Prostate gland (tissue), 2 donors: Measurements from ENCODE around the gene DMD.

ENCODE experiments used
- POLR2A ChIP-seq: fragments of 450-650 bp; IDR thresholded peaks from one replicate; pipeline ENCODE4 v1.6.1; 2016; ENCODE audit warnings: antibody characterized with exemption, mild to moderate bottlenecking
- POLR2AphosphoS5 ChIP-seq: sonication (generic); formaldehyde crosslinking; IDR thresholded peaks from one replicate; pipeline ENCODE4 v1.6.1; 2017; ENCODE audit warnings: antibody characterized with exemption
- TF ChIP-seq, protein P1 (sequence below), 4 experiments: fragments of 200-600 bp in 2 of 4; fragments of 450-650 bp in 2 of 4; sonication (generic) in 2 of 4; IDR thresholded peaks; 1 replicate in 3 of 4; 2 replicates in 1 of 4; pipeline ENCODE4 v1.5.1; 2016 to 2019; ENCODE audit warnings: antibody characterized with exemption in 4 of 4, mild to moderate bottlenecking in 2 of 4, moderate library complexity in 2 of 4

GRCh38 chrX:32687379-32687778 is 524.0 kb downstream of the DMD start:
- TF ChIP-seq, protein P1, sequence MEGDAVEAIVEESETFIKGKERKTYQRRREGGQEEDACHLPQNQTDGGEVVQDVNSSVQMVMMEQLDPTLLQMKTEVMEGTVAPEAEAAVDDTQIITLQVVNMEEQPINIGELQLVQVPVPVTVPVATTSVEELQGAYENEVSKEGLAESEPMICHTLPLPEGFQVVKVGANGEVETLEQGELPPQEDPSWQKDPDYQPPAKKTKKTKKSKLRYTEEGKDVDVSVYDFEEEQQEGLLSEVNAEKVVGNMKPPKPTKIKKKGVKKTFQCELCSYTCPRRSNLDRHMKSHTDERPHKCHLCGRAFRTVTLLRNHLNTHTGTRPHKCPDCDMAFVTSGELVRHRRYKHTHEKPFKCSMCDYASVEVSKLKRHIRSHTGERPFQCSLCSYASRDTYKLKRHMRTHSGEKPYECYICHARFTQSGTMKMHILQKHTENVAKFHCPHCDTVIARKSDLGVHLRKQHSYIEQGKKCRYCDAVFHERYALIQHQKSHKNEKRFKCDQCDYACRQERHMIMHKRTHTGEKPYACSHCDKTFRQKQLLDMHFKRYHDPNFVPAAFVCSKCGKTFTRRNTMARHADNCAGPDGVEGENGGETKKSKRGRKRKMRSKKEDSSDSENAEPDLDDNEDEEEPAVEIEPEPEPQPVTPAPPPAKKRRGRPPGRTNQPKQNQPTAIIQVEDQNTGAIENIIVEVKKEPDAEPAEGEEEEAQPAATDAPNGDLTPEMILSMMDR (IDR thresholded peaks at IDR 0.05): no peak
- no peak for TF ChIP-seq POLR2A
- TF ChIP-seq POLR2AphosphoS5: no peak
